ENCODE measurements around the gene FAM171A1. TPM values are rescaled to one million over a fixed set of nuclear protein-coding genes. Genes with fewer than 3 reads are reported as not detected.

The FAM171A1 gene
- total RNA-seq, 2 donors from 2014 or later = 16.3 to 24.2 TPM

DNA sequence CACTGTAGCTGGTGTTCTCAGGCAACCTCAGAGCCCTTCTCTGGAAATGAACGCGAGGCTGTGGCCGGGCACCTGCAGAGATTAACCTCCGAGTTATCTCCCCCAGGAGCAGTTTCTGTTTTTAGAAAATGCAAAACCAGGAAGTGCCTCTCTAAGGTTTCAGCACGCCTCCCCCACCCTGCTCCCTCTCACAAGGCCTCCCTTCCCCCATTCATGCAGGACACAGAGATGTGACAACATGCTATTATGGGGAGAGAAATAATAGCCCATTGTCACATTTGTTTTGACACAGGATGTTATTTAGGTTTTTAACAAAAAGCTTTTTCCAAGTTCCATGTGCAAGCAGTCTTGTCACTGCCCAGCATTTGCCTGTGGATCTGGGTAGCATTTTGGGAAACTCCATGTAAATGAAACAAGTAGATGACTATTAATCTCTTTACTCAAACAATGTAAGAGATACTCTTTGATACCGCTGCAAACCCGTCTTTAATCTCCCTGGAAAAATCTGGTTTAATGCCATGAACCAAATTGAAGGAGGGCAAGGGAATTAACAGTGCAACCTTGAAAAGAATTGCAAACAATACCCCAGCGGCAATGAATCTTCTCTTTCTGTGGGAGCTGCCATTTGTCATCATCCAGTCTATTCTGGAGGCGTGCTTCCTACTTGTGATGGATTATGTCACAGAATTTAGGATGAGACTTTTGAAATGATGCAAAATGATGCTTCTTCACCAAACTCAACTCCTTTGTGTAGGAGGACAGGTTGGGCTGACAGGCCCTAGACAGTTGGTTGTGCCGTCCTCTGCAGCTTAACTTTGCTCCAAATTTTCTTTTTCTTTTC lies 116.1 kb downstream of the FAM171A1 start:
- no peak for DNase-seq (ENCODE audit: low spot score)
- WGBS = 41% methylated on average over 10 of the region's 10 CpGs
- Histone ChIP-seq H3K27ac (no peak overlapping the region), H3K4me1 (replicated peaks) (no peaks in the 10 kb centered on the region), H3K4me3 (no peak overlapping the region), H3K36me3 (no peaks in the 10 kb centered on the region), H3K27me3 (replicated peaks; ENCODE audit: insufficient read depth) (no peaks in the 10 kb centered on the region), H3K9me3 (no peaks in the 10 kb centered on the region)
- intact Hi-C loops (cut with DNase I) = no loop called here
- TF ChIP-seq POLR2A (IDR thresholded peaks at IDR 0.05) (no peak), CTCF (IDR thresholded peaks at IDR 0.05) (no peak), POLR2AphosphoS5 (IDR thresholded peaks at IDR 0.05) (no peak)

DNA sequence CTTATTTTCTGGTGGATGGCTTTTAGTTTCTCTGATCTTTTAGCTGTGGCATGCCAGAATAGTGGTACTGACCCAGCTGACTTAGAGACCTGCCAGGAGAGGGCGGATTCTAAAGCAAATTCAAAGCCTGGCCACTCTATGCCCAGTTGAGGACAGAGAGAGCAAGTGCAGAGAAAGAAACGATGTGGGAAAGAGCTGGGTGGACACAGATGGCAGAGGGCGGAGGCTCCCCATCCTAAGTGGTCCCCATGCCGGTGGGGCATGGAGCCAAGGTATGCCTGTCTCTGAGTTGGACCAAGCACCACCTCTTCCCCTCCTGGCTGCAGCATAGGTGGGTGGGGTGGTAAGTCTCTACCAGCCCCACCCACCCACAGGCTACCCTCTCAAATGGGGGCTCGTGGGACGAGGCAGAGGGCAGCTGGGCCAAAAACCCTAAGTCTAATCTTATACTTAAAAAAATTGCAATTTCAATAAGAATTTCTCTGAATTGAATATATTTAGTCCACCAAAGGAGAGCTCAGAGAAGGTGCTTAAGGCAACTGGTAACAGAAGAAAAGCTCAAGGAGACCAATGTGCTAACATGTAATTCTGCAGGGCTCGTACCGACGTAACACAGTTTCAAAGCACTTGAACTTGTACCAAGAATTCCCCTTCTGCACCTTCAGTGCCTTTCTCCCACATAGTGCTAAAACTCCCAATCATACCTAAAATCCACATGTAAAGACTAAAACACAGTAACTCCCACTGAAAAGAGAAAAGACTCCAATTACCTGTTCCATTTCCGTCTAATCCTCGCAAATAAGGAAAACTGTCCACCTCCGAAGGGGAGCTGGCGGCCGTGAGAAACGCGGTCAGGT lies 116.9 kb downstream of the FAM171A1 start:
- Histone ChIP-seq H3K4me1 (replicated peaks) (no peaks in the 10 kb centered on the region), H3K36me3 (no peaks in the 10 kb centered on the region), H3K27ac (no peak overlapping the region), H3K9me3 (no peaks in the 10 kb centered on the region), H3K27me3 (replicated peaks; ENCODE audit: insufficient read depth) (no peaks in the 10 kb centered on the region), H3K4me3 (no peak overlapping the region)
- TF ChIP-seq POLR2AphosphoS5 (IDR thresholded peaks at IDR 0.05) (no peak), POLR2A (IDR thresholded peaks at IDR 0.05) (no peak), CTCF (IDR thresholded peaks at IDR 0.05) (no peak)
- intact Hi-C loops (cut with DNase I) = no loop called here
- WGBS = 66% methylated on average over 16 of the region's 16 CpGs
- DNase-seq (ENCODE audit: low spot score) = no peak

DNA sequence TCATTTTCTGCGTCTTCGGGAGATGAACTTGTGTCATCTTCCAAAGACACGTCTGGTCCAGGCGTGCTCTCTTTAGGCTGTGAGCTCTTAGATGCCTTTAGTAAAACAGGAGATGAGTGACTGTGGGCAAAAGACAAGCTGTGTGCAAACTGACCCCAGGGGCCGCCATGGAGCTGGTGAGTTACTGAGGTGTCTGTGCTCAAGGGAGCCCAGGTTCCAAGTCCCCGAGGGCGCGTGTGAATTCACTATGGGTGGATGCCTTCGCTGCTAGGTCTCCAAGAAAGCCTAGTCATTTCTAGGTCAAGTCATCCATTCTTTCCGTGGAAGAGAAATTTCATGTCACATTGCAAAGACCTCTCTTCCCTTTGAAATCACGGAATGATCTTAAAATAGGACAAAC lies 118.7 kb downstream of the FAM171A1 start:
- H3K9me3 ChIP-seq = no peaks in the 10 kb centered on the region
- H3K27me3 ChIP-seq (replicated peaks; ENCODE audit: insufficient read depth) = no peaks in the 10 kb centered on the region
- intact Hi-C loops (cut with DNase I) = no loop called here
- no peak overlapping the region for H3K4me3 ChIP-seq
- no peak for DNase-seq (ENCODE audit: low spot score)
- H3K4me1 ChIP-seq (replicated peaks) = no peaks in the 10 kb centered on the region
- no peak overlapping the region for H3K27ac ChIP-seq
- WGBS = 97% methylated on average over 11 of the region's 11 CpGs
- TF ChIP-seq POLR2A (IDR thresholded peaks at IDR 0.05) = no peak
- TF ChIP-seq CTCF (IDR thresholded peaks at IDR 0.05) = no peak
- no peak for TF ChIP-seq POLR2AphosphoS5 (IDR thresholded peaks at IDR 0.05)
- no peaks in the 10 kb centered on the region for H3K36me3 ChIP-seq

- Histone ChIP-seq H3K27ac (no peak overlapping the region), H3K9me3 (no peaks in the 10 kb centered on the region), H3K27me3 (replicated peaks; ENCODE audit: insufficient read depth) (no peaks in the 10 kb centered on the region), H3K36me3 (no peaks in the 10 kb centered on the region), H3K4me3 (no peak overlapping the region), H3K4me1 (replicated peaks) (no peaks in the 10 kb centered on the region)
- WGBS = 91% methylated on average over 11 of the region's 11 CpGs
- intact Hi-C loops (cut with DNase I) = no loop called here
- no peak for DNase-seq (ENCODE audit: low spot score)
- no peak for TF ChIP-seq POLR2AphosphoS5 (IDR thresholded peaks at IDR 0.05)
Measured at GRCh38 chr10:15251791-15252380, 119.2 kb downstream of the FAM171A1 start.

DNA sequence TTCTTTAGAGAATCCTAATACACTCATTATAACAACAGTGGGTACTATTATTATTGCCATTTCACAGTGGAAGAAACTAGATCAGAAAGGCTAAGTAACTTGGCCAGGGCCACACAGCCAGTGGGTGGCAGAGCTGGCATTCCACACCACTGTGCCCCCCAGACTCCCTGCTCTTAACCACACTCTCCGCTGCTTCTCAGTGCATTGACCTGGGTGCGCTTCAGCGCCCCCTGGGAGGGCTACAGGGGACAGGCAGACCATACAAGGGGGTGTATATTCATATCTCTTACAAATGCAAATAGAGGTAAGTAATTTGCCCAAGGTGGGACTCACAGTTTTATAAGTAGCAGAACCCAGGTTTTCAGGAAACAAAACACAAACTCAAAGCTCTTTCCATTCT lies 125.6 kb downstream of the FAM171A1 start:
- no peaks in the 10 kb centered on the region for H3K27me3 ChIP-seq (replicated peaks; ENCODE audit: insufficient read depth)
- H3K4me3 ChIP-seq = no peak overlapping the region
- DNase-seq (ENCODE audit: low spot score) = no peak
- H3K36me3 ChIP-seq = no peaks in the 10 kb centered on the region
- no peaks in the 10 kb centered on the region for H3K4me1 ChIP-seq (replicated peaks)
- no peak overlapping the region for H3K27ac ChIP-seq
- TF ChIP-seq POLR2AphosphoS5 (IDR thresholded peaks at IDR 0.05) (no peak), POLR2A (IDR thresholded peaks at IDR 0.05) (no peak), CTCF (IDR thresholded peaks at IDR 0.05) (no peak)
- H3K9me3 ChIP-seq = no peaks in the 10 kb centered on the region
- 75% methylated on average over 3 of the region's 3 CpGs for WGBS
- intact Hi-C loops (cut with DNase I) = no loop called here

All from prostate gland (tissue), 2 donors.